Keratinocyte (primary cell): ENCODE measurements around the gene CDH16. TPM values are rescaled to one million over a fixed set of nuclear protein-coding genes. Genes with fewer than 3 reads are reported as not detected.

ENCODE experiments used
- DNase-seq: peaks from one replicate; pipeline ENCODE4 v3.0.0-alpha.2; 2011; ENCODE audit warnings: low read depth, missing footprints, low spot score
- FAIRE-seq: peaks from 2 replicates; lab custom pipeline; 2011; peaks lifted over from hg19 to GRCh38; lab: Jason Lieb, UNC
- H2AFZ ChIP-seq: 2 replicates; pipeline ENCODE4 v1.6.0; 2012; ENCODE audit warnings: low read length, control low read depth, inconsistent platforms; ENCODE audit not compliant: control insufficient read depth
- H3K27ac ChIP-seq: 2 replicates; pipeline ENCODE4 v1.5.1; 2011; ENCODE audit warnings: low read length; ENCODE audit not compliant: control insufficient read depth, insufficient read depth
- H3K27me3 ChIP-seq: 3 replicates; pipeline ENCODE4 v1.6.0; 2011; ENCODE audit warnings: low read length; ENCODE audit not compliant: control insufficient read depth, insufficient read depth; ENCODE audit errors: extremely low read depth
- H3K36me3 ChIP-seq, 2 experiments: 2 replicates in 1 of 2; 3 replicates in 1 of 2; pipeline ENCODE4 v1.5.1; 2011; ENCODE audit warnings: low read length in 2 of 2, mild to moderate bottlenecking in 1 of 2; ENCODE audit not compliant: control insufficient read depth in 2 of 2, insufficient read depth in 2 of 2; ENCODE audit errors: extremely low read depth in 1 of 2
- H3K4me1 ChIP-seq: 3 replicates; pipeline ENCODE4 v1.5.1; 2011; ENCODE audit warnings: low read length; ENCODE audit not compliant: control insufficient read depth, insufficient read depth; ENCODE audit errors: extremely low read depth
- H3K4me2 ChIP-seq: 3 replicates; pipeline ENCODE4 v1.6.0; 2011; ENCODE audit warnings: low read depth, low read length; ENCODE audit not compliant: control insufficient read depth, insufficient read depth; ENCODE audit errors: extremely low read depth
- H3K4me3 ChIP-seq, 3 experiments: fragments of 200-600 bp in 1 of 3; sonication (generic) in 1 of 3; 2 replicates in 2 of 3; 3 replicates in 1 of 3; pipeline ENCODE4 v1.5.1; 2011 to 2016; ENCODE audit warnings: low read length in 3 of 3, mild to moderate bottlenecking in 3 of 3, control low read depth in 2 of 3, inconsistent platforms in 1 of 3, low read depth in 1 of 3, mixed read lengths in 1 of 3, mixed run types in 1 of 3, moderate library complexity in 1 of 3; ENCODE audit not compliant: control insufficient read depth in 2 of 3, insufficient read depth in 2 of 3; ENCODE audit errors: extremely low read depth in 1 of 3
- H3K79me2 ChIP-seq: 2 replicates; pipeline ENCODE4 v1.6.0; 2012; ENCODE audit warnings: low read length; ENCODE audit not compliant: control insufficient read depth, insufficient read depth
- H3K9ac ChIP-seq: 3 replicates; pipeline ENCODE4 v1.6.0; 2011; ENCODE audit warnings: low read length; ENCODE audit not compliant: control insufficient read depth, insufficient read depth; ENCODE audit errors: extremely low read depth
- H3K9me1 ChIP-seq: 3 replicates; pipeline ENCODE4 v1.6.0; 2011; ENCODE audit warnings: low read length; ENCODE audit not compliant: control insufficient read depth, insufficient read depth; ENCODE audit errors: extremely low read depth
- H3K9me3 ChIP-seq: 2 replicates; pipeline ENCODE4 v1.5.1; 2012; ENCODE audit warnings: low read depth, low read length; ENCODE audit not compliant: control insufficient read depth
- H4K20me1 ChIP-seq: 3 replicates; pipeline ENCODE4 v1.6.0; 2011; ENCODE audit warnings: low read length; ENCODE audit not compliant: control insufficient read depth, insufficient read depth; ENCODE audit errors: extremely low read depth
- EZH2 ChIP-seq: IDR thresholded peaks from one replicate; pipeline ENCODE4 v1.6.1; 2012; ENCODE audit warnings: inconsistent platforms, mild to moderate bottlenecking, low read length, moderate library complexity
- dilution Hi-C: fragments of 300-500 bp; cut with MboI; formaldehyde crosslinking; loops from one replicate; pipeline ENCODE4 v1.7.0; 2020; ENCODE audit warnings: low sequenced_read_pairs; ENCODE audit not compliant: extremely low pct_ligation_motif_present
- polyA plus RNA-seq, 5 experiments: library from polyadenylated mRNA; depleted of rRNA in 3 of 5; stranded (reverse) in 3 of 5; stranded (forward) in 1 of 5; unstranded in 1 of 5; fragments of >200 nt; gene quantifications; 1 replicate in 1 of 5; 2 replicates in 3 of 5; 3 replicates in 1 of 5; pipeline versions ENCODE4 v1.2.1 to v1.2.3, GENCODE V29; 2011 to 2012; ENCODE audit warnings: missing spikeins in 2 of 5, low read depth in 1 of 5, low replicate concordance in 1 of 5
- TF ChIP-seq, protein P1 (sequence below), 3 experiments: IDR thresholded peaks in 1 of 3; conservative IDR thresholded peaks in 1 of 3; optimal IDR thresholded peaks in 1 of 3; 2 replicates in 2 of 3; 3 replicates in 1 of 3; pipeline versions ENCODE3 to v1.5.1; 2011; ENCODE audit warnings: low read length in 3 of 3, mild to moderate bottlenecking in 3 of 3, moderate library complexity in 2 of 3, control low read depth in 1 of 3, inconsistent platforms in 1 of 3; ENCODE audit not compliant: insufficient read depth in 2 of 3; ENCODE audit errors: extremely low read depth in 1 of 3

Gene CDH16
- polyA plus RNA-seq, 1 donor (not counting 4 experiments of a cell fraction or from before 2014, with no cell fraction given), result 0.45 TPM

DNA sequence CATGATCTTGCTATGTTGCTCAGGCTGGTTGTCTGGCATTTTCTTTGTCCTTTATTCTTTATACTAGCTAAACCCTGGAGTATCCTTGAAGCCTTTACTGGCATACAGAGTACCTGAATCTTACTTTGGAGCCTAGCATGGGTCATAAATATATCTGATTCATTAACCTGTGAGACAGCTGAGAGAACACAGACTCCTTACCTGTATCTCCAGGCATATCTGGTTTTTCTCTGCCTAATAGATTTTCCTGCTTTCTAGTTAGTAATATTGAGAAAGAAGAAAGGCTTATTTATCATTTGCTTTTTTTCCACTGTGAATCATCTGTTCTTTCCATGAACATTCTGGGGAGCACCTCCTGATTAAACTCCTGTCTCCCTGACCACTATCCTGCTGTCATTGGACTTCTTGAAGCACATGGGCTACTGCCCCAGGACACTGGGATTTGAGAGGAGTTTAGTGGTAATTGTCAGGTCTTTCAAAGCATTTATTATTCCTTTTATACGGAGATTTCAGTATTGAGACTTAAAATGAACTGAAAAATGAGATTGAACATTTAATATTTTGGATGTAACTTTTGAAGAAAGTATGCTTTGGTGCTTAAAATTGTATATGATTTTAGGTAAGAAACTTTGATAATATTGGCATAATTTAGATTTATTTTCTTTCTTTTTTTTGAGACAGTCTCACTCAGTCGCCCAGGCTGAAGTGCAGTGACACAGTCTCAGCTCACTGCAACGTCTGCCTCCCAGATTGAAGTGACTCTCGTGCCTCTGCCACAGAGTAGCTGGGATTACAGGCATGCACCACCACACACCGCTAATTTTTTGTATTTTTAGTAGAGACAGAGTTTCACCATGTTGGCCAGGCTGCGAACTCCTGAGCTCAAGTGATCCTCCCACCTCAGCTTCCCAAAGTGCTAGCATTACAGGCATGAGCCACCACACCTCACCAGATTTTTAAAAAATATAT is 29.8 kb downstream of the CDH16 start:
- DNase-seq, result no peak
- no peak for FAIRE-seq
- no peak overlapping the region for H3K4me2 ChIP-seq
- peaks cover 19% of the 10 kb centered on the region for H3K79me2 ChIP-seq
- no peaks in the 10 kb centered on the region for H3K27me3 ChIP-seq
- dilution Hi-C loops, result no loop called here
- H4K20me1 ChIP-seq, result peaks cover 5% of the 10 kb centered on the region
- TF ChIP-seq, protein P1, sequence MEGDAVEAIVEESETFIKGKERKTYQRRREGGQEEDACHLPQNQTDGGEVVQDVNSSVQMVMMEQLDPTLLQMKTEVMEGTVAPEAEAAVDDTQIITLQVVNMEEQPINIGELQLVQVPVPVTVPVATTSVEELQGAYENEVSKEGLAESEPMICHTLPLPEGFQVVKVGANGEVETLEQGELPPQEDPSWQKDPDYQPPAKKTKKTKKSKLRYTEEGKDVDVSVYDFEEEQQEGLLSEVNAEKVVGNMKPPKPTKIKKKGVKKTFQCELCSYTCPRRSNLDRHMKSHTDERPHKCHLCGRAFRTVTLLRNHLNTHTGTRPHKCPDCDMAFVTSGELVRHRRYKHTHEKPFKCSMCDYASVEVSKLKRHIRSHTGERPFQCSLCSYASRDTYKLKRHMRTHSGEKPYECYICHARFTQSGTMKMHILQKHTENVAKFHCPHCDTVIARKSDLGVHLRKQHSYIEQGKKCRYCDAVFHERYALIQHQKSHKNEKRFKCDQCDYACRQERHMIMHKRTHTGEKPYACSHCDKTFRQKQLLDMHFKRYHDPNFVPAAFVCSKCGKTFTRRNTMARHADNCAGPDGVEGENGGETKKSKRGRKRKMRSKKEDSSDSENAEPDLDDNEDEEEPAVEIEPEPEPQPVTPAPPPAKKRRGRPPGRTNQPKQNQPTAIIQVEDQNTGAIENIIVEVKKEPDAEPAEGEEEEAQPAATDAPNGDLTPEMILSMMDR (optimal IDR thresholded peaks at IDR 0.05 in 1 of 3, IDR thresholded peaks at IDR 0.05 in 1 of 3, conservative IDR thresholded peaks at IDR 0.05 in 1 of 3; ENCODE audit: extremely low read depth in 1 of 3, insufficient read depth in 2 of 3, low read length in 3 of 3), result no peak
- TF ChIP-seq EZH2, result no peak
- no peaks in the 10 kb centered on the region for H3K9me3 ChIP-seq
- peaks cover 15 to 19% of the 10 kb centered on the region in 2 experiments for H3K36me3 ChIP-seq
- no peak overlapping the region for H3K27ac ChIP-seq
- no peaks in the 10 kb centered on the region for H3K4me1 ChIP-seq
- no peak overlapping the region for H3K4me3 ChIP-seq
- H3K9me1 ChIP-seq, result no peaks in the 10 kb centered on the region
- H2AFZ ChIP-seq, result no peak overlapping the region
- no peak overlapping the region for H3K9ac ChIP-seq

DNA sequence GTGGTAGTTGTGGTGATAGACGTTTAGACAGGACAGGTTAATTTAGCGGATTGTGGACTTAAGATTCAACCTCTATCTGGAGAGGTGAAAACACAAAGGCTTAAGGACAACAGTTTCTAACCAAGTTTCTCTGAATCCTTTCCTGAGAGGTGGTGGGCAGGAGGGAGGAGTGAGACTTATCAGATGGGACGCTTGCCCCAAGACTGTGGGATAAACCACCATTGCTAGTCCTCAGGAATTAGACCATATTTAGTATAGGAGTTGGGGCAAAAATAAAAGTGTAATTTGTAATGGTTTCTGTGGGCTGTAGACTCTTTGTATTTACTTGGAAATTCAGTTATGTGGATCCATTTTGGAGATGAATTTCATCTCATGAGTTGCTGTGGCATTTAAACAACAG is 31.8 kb downstream of the CDH16 start:
- no peak for FAIRE-seq
- no peaks in the 10 kb centered on the region for H3K27me3 ChIP-seq
- H3K36me3 ChIP-seq, result peaks cover 17 to 19% of the 10 kb centered on the region in 2 experiments
- TF ChIP-seq, protein P1 (optimal IDR thresholded peaks at IDR 0.05 in 1 of 3, IDR thresholded peaks at IDR 0.05 in 1 of 3, conservative IDR thresholded peaks at IDR 0.05 in 1 of 3; ENCODE audit: extremely low read depth in 1 of 3, insufficient read depth in 2 of 3, low read length in 3 of 3), result no peak
- no peak for TF ChIP-seq EZH2
- no peak for DNase-seq
- no peak overlapping the region for H3K9ac ChIP-seq
- no peaks in the 10 kb centered on the region for H3K9me3 ChIP-seq
- no peaks in the 10 kb centered on the region for H3K9me1 ChIP-seq
- dilution Hi-C loops, result no loop called here
- no peak overlapping the region for H2AFZ ChIP-seq
- H3K79me2 ChIP-seq, result peaks cover 27% of the 10 kb centered on the region
- H3K27ac ChIP-seq, result no peak overlapping the region
- H3K4me2 ChIP-seq, result no peak overlapping the region
- H3K4me1 ChIP-seq, result no peaks in the 10 kb centered on the region
- H3K4me3 ChIP-seq, result no peak overlapping the region
- peaks cover 5% of the 10 kb centered on the region for H4K20me1 ChIP-seq
